Ascending aorta (tissue), 2 donors: ENCODE results near the gene TIE1. TPM values are rescaled to one million over a fixed set of nuclear protein-coding genes. Genes with fewer than 3 reads are reported as not detected.

Source experiments
- DNase-seq, 2 donors: peaks; one replicate each; pipeline ENCODE4 v3.0.0-alpha.2; 2019; ENCODE audit warnings: low spot score in 2 of 2
- H3K27ac ChIP-seq, 2 donors: fragments of 200-600 bp; sonication (generic); one replicate each; pipeline ENCODE4 v1.5.1; 2016 to 2017; ENCODE audit warnings: mild to moderate bottlenecking in 1 of 2
- H3K27me3 ChIP-seq: fragments of 200-600 bp; sonication (generic); one replicate; pipeline ENCODE4 v1.5.1; 2017
- H3K36me3 ChIP-seq, 2 donors: fragments of 200-600 bp; sonication (generic); one replicate each; pipeline ENCODE4 v1.5.1; 2016
- H3K4me1 ChIP-seq, 2 donors: fragments of 200-600 bp; sonication (generic); one replicate each; pipeline ENCODE4 v1.5.1; 2016 to 2017; ENCODE audit warnings: mild to moderate bottlenecking in 1 of 2
- H3K4me3 ChIP-seq, 2 donors: fragments of 200-600 bp; sonication (generic); one replicate each; pipeline ENCODE4 v1.5.1; 2016 to 2017; ENCODE audit warnings: mild to moderate bottlenecking in 1 of 2
- H3K9me3 ChIP-seq, 2 donors: fragments of 200-600 bp; sonication (generic); one replicate each; pipeline ENCODE4 v1.5.1; 2016
- CTCF ChIP-seq, 3 experiments: fragments of 200-600 bp in 2 of 3; fragments of 450-650 bp in 1 of 3; sonication (generic) in 2 of 3; IDR thresholded peaks; one replicate each; pipeline ENCODE4 v1.5.1; 2016 to 2019; ENCODE audit warnings: antibody characterized with exemption in 3 of 3, mild to moderate bottlenecking in 1 of 3, moderate library complexity in 1 of 3
- intact Hi-C: fragments of 100-400 bp; cut with DNase I; formaldehyde crosslinking; loops from one replicate; pipeline ENCODE4 v1.15.1; 2023
- total RNA-seq: library from RNA; depleted of rRNA; stranded (reverse); fragments of >200 nt; gene quantifications from one replicate; pipeline ENCODE4 v1.1.0, GENCODE V29; 2016

Gene TIE1
- total RNA-seq, 1 donor from 2014 or later: 120 TPM

GRCh38 chr1:43312663-43313515 lies 12.1 kb downstream of the TIE1 start:
- no peak for DNase-seq
- intact Hi-C loops: no loop called here
- Histone ChIP-seq H3K27me3 (no peaks in the 10 kb centered on the region), H3K27ac (no peak overlapping the region), H3K36me3 (no peaks in the 10 kb centered on the region), H3K4me3 (no peak overlapping the region), H3K9me3 (no peaks in the 10 kb centered on the region), H3K4me1 (no peaks in the 10 kb centered on the region)
- TF ChIP-seq CTCF (IDR thresholded peaks at IDR 0.05): no peak

GRCh38 chr1:43313771-43314170 lies 13.0 kb downstream of the TIE1 start:
- no peaks in the 10 kb centered on the region for H3K4me1 ChIP-seq
- no peaks in the 10 kb centered on the region for H3K9me3 ChIP-seq
- H3K36me3 ChIP-seq: no peaks in the 10 kb centered on the region
- DNase-seq: no peak
- H3K27ac ChIP-seq: no peak overlapping the region
- H3K27me3 ChIP-seq: no peaks in the 10 kb centered on the region
- no peak overlapping the region for H3K4me3 ChIP-seq
- intact Hi-C loops: no loop called here
- TF ChIP-seq CTCF (IDR thresholded peaks at IDR 0.05): no peak

GRCh38 chr1:43314233-43314632 lies 13.5 kb downstream of the TIE1 start:
- DNase-seq: no peak
- intact Hi-C loops: no loop called here

GRCh38 chr1:43315481-43315880 lies 14.7 kb downstream of the TIE1 start:
- H3K4me1 ChIP-seq: no peaks in the 10 kb centered on the region
- H3K36me3 ChIP-seq: no peaks in the 10 kb centered on the region
- no peak for DNase-seq
- H3K9me3 ChIP-seq: no peaks in the 10 kb centered on the region
- H3K4me3 ChIP-seq: no peak overlapping the region
- no peak for TF ChIP-seq CTCF (IDR thresholded peaks at IDR 0.05)
- H3K27me3 ChIP-seq: no peaks in the 10 kb centered on the region
- H3K27ac ChIP-seq: no peak overlapping the region
- intact Hi-C loops: no loop called here

More at GRCh38 chr1:43314233-43314632, 13.5 kb downstream of the TIE1 start:
- no peaks in the 10 kb centered on the region for H3K27me3 ChIP-seq
- no peaks in the 10 kb centered on the region for H3K4me1 ChIP-seq
- no peaks in the 10 kb centered on the region for H3K9me3 ChIP-seq
- H3K27ac ChIP-seq: no peak overlapping the region
- no peak for TF ChIP-seq CTCF (IDR thresholded peaks at IDR 0.05)
- H3K4me3 ChIP-seq: no peak overlapping the region
- H3K36me3 ChIP-seq: no peaks in the 10 kb centered on the region

GRCh38 chr1:43315963-43316737 lies 15.4 kb downstream of the TIE1 start:
- no peak overlapping the region for H3K27ac ChIP-seq
- DNase-seq: no peak
- H3K36me3 ChIP-seq: no peaks in the 10 kb centered on the region
- intact Hi-C loops: no loop called here
- H3K4me1 ChIP-seq: no peaks in the 10 kb centered on the region
- TF ChIP-seq CTCF (IDR thresholded peaks at IDR 0.05): no peak
- H3K27me3 ChIP-seq: no peaks in the 10 kb centered on the region
- H3K4me3 ChIP-seq: no peak overlapping the region
- H3K9me3 ChIP-seq: no peaks in the 10 kb centered on the region
